Measurements from ENCODE around the gene DDX3X.

DNA sequence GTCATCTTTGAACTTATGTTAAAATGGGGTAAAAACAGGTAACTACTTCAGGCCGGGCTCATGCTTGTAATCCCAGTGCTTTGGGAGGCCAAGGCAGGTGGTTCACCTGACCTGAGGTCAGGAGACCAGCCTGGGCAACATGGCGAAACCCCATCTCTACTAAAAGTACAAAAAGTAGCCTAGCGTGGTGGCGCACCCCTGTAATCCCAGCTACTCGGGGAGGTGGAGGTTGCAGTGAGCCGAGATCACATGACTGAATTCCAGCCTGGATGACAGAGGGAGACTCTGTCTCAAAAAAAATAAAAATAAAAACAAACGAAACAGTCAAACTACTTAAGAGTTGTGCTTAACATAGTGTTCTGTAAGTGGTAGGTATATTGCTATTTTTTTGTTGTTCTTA is 2.5 kb downstream of the DDX3X start:
- TF ChIP-seq, protein P1, sequence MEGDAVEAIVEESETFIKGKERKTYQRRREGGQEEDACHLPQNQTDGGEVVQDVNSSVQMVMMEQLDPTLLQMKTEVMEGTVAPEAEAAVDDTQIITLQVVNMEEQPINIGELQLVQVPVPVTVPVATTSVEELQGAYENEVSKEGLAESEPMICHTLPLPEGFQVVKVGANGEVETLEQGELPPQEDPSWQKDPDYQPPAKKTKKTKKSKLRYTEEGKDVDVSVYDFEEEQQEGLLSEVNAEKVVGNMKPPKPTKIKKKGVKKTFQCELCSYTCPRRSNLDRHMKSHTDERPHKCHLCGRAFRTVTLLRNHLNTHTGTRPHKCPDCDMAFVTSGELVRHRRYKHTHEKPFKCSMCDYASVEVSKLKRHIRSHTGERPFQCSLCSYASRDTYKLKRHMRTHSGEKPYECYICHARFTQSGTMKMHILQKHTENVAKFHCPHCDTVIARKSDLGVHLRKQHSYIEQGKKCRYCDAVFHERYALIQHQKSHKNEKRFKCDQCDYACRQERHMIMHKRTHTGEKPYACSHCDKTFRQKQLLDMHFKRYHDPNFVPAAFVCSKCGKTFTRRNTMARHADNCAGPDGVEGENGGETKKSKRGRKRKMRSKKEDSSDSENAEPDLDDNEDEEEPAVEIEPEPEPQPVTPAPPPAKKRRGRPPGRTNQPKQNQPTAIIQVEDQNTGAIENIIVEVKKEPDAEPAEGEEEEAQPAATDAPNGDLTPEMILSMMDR (IDR thresholded peaks at IDR 0.05), result no peak
- no peak for TF ChIP-seq POLR2A (IDR thresholded peaks at IDR 0.05)

All from lower leg skin (tissue), 3 donors.